Sigmoid colon (tissue), 7 donors: ENCODE measurements around the gene WDR5B. TPM values are rescaled to one million over a fixed set of nuclear protein-coding genes. Genes with fewer than 3 reads are reported as not detected.

Experiments
- DNase-seq: peaks from one replicate; pipeline ENCODE4 v3.0.0-alpha.2; 2019
- H3K27ac ChIP-seq, 4 donors: fragments of 200-600 bp; sonication (generic); one replicate each; pipeline ENCODE4 v1.5.1; 2016 to 2019; ENCODE audit warnings: mild to moderate bottlenecking in 1 of 4
- H3K27me3 ChIP-seq, 3 donors: fragments of 200-600 bp; sonication (generic); one replicate each; pipeline ENCODE4 v1.5.1; 2019; ENCODE audit warnings: mild to moderate bottlenecking in 1 of 3
- H3K36me3 ChIP-seq, 4 donors: fragments of 200-600 bp; sonication (generic); one replicate each; pipeline ENCODE4 v1.5.1; 2016 to 2019
- H3K4me1 ChIP-seq, 4 donors: fragments of 200-600 bp; sonication (generic); one replicate each; pipeline ENCODE4 v1.5.1; 2017 to 2019
- H3K4me3 ChIP-seq, 4 donors: fragments of 200-600 bp; sonication (generic); one replicate each; pipeline ENCODE4 v1.5.1; 2017 to 2019; ENCODE audit warnings: mild to moderate bottlenecking in 2 of 4, moderate library complexity in 1 of 4
- H3K9me3 ChIP-seq, 4 donors: fragments of 200-600 bp in 3 of 4; sonication (generic) in 3 of 4; one replicate each; pipeline versions ENCODE4 v1.5.1 to v1.6.1; 2013 to 2019
- CTCF ChIP-seq, 4 experiments: fragments of 450-650 bp in 3 of 4; fragments of 200-600 bp in 1 of 4; IDR thresholded peaks; one replicate each; pipeline ENCODE4 v1.5.1; 2016 to 2019; ENCODE audit warnings: antibody characterized with exemption in 4 of 4, mild to moderate bottlenecking in 3 of 4, moderate library complexity in 2 of 4
- EP300 ChIP-seq, 4 donors: sonication (generic); formaldehyde crosslinking; IDR thresholded peaks; one replicate each; pipeline ENCODE4 v1.6.1; 2017; ENCODE audit warnings: antibody characterized with exemption in 4 of 4
- POLR2A ChIP-seq, 2 donors: fragments of 450-650 bp; IDR thresholded peaks; one replicate each; pipeline ENCODE4 v1.6.1; 2016; ENCODE audit warnings: antibody characterized with exemption in 2 of 2, mild to moderate bottlenecking in 2 of 2, moderate library complexity in 2 of 2
- POLR2AphosphoS5 ChIP-seq, 4 donors: sonication (generic); formaldehyde crosslinking; IDR thresholded peaks; one replicate each; pipeline ENCODE4 v1.6.1; 2017; ENCODE audit warnings: antibody characterized with exemption in 4 of 4
- WGBS, 2 donors: extraction: QIAGEN DNeasy Blood & Tissue Kit; methylation state at CpG; one replicate each; pipeline ENCODE4 v1.1.7; 2013; 5-methylcytosine and 5-hydroxymethylcytosine counted together
- intact Hi-C: fragments of 100-400 bp; cut with DNase I; formaldehyde crosslinking; loops from one replicate; pipeline ENCODE4 v1.15.1; 2023
- polyA plus RNA-seq, 3 donors: library from polyadenylated mRNA; stranded (reverse); fragments of 200-250 nt; gene quantifications; one replicate each; pipeline ENCODE4 v1.2.3, GENCODE V29; 2013
- total RNA-seq, 4 donors: library from RNA; depleted of rRNA; stranded (reverse); fragments of >200 nt; gene quantifications; one replicate each; pipeline ENCODE4 v1.1.0, GENCODE V29; 2016
- donor health status: healthy with polysubstance abuse.
- donor health status: Bipolar disorder and iron deficiency.
- donor health status: healthy.

The WDR5B gene
- total RNA-seq, result 1 to 10 TPM; 1.9 to 4.6 (median 2.7) TPM
- polyA plus RNA-seq, result 1 to 10 TPM; 1.2 to 3.2 (median 1.2) TPM

- WGBS, 2 donors, result 0% methylated on average over 48 of the region's 48 CpGs
- peaks cover 0 to 18% (median under 1%) of the 10 kb centered on the region in 4 donors for H3K36me3 ChIP-seq
- H3K4me1 ChIP-seq, result peaks cover 0 to 31% (median 27%) of the 10 kb centered on the region in 4 donors
- intact Hi-C loops, result loop anchor here (1.0 to 10.0 kb wide), 4 partner anchors 32 to 146 kb away; partner anchors contain the start of genes DTX3L, FAM162A, KPNA1 and PARP9
- peak within 1 kb of the TSS; percentile 54 to 89 (median 76) for H3K4me3 ChIP-seq
- H3K27me3 ChIP-seq, result no peaks in the 10 kb centered on the region
- TF ChIP-seq POLR2A (IDR thresholded peaks at IDR 0.05), result peak; percentile 71 to 76
- TF ChIP-seq POLR2AphosphoS5 (IDR thresholded peaks at IDR 0.05), result peak; percentile 84 to 93 (median 90)
- TF ChIP-seq EP300 (IDR thresholded peaks at IDR 0.05), result no peak
- TF ChIP-seq CTCF (IDR thresholded peaks at IDR 0.05), result peak in 1 of 4 experiments; percentile 25
- peak within 1 kb of the TSS; percentile 84 to 90 (median 88) for H3K27ac ChIP-seq
- H3K9me3 ChIP-seq, result no peaks in the 10 kb centered on the region
- DNase-seq, result peak; percentile 99
Measured at GRCh38 chr3:122415762-122416654, at the start of gene WDR5B. WDR5B (minus strand) TSS chr3:122416062; CDS start chr3:122415528, 534 bp downstream.

- H3K27ac ChIP-seq, result no peak overlapping the region
- intact Hi-C loops, result loop anchor here (5.0 kb wide), 1 partner anchor 47 kb away; the partner anchor contains the start of gene WDR5B
- WGBS, 2 donors, result 95 to 100% methylated on average over 1 of the region's 1 CpG
- H3K4me1 ChIP-seq, result peaks cover 0 to 20% (median 9%) of the 10 kb centered on the region in 4 donors
- H3K9me3 ChIP-seq, result no peaks in the 10 kb centered on the region
- no peak overlapping the region for H3K4me3 ChIP-seq
- TF ChIP-seq POLR2AphosphoS5 (IDR thresholded peaks at IDR 0.05) (no peak), CTCF (IDR thresholded peaks at IDR 0.05) (no peak), EP300 (IDR thresholded peaks at IDR 0.05) (no peak), POLR2A (IDR thresholded peaks at IDR 0.05) (no peak)
- H3K27me3 ChIP-seq, result no peaks in the 10 kb centered on the region
- DNase-seq, result no peak
- peaks cover 0 to 60% (median 4%) of the 10 kb centered on the region in 4 donors for H3K36me3 ChIP-seq
Measured at GRCh38 chr3:122464659-122465058, 48.8 kb upstream of the WDR5B start.

- WGBS, 2 donors, result 95% methylated on average over 1 of the region's 1 CpG
- no peaks in the 10 kb centered on the region for H3K27me3 ChIP-seq
- intact Hi-C loops, result loop anchor here (5.0 kb wide), 1 partner anchor 45 kb away; the partner anchor contains the start of gene WDR5B
- no peak overlapping the region for H3K27ac ChIP-seq
- peaks cover 0 to 78% (median 8%) of the 10 kb centered on the region in 4 donors for H3K36me3 ChIP-seq
- no peaks in the 10 kb centered on the region for H3K4me1 ChIP-seq
- no peaks in the 10 kb centered on the region for H3K9me3 ChIP-seq
- H3K4me3 ChIP-seq, result no peak overlapping the region
- no peak for TF ChIP-seq POLR2AphosphoS5 (IDR thresholded peaks at IDR 0.05)
- TF ChIP-seq EP300 (IDR thresholded peaks at IDR 0.05), result no peak
- no peak for TF ChIP-seq CTCF (IDR thresholded peaks at IDR 0.05)
- no peak for TF ChIP-seq POLR2A (IDR thresholded peaks at IDR 0.05)
- DNase-seq, result no peak
Measured at GRCh38 chr3:122462406-122462805, 46.5 kb upstream of the WDR5B start.

GRCh38 chr3:122461806-122462205 lies 45.9 kb upstream of the WDR5B start:
- no peak for TF ChIP-seq POLR2AphosphoS5 (IDR thresholded peaks at IDR 0.05)
- TF ChIP-seq CTCF (IDR thresholded peaks at IDR 0.05), result no peak
- no peak for TF ChIP-seq EP300 (IDR thresholded peaks at IDR 0.05)
- TF ChIP-seq POLR2A (IDR thresholded peaks at IDR 0.05), result no peak
- no peaks in the 10 kb centered on the region for H3K4me1 ChIP-seq
- H3K4me3 ChIP-seq, result no peak overlapping the region
- no peaks in the 10 kb centered on the region for H3K9me3 ChIP-seq
- peaks cover 0 to 79% (median 8%) of the 10 kb centered on the region in 4 donors for H3K36me3 ChIP-seq
- 60 to 86% methylated on average over 3 of the region's 3 CpGs for WGBS, 2 donors
- intact Hi-C loops, result loop anchor here (5.0 kb wide), 1 partner anchor 45 kb away; the partner anchor contains the start of gene WDR5B
- DNase-seq, result no peak
- no peak overlapping the region for H3K27ac ChIP-seq
- no peaks in the 10 kb centered on the region for H3K27me3 ChIP-seq
